HepG2 (cell line): Measurements from ENCODE around the gene TMEM185B. TPM values are rescaled to one million over a fixed set of nuclear protein-coding genes. Genes with fewer than 3 reads are reported as not detected.
A peak's percentile ranks its signal among the peaks of the same experiment; 100 is the strongest.

Experiments
- GATAD2A ChIP-seq: IDR thresholded peaks from 2 replicates; pipeline ENCODE4 v1.6.1; 2016
- GTF2F1 ChIP-seq: fragments of 150-350 bp; IDR thresholded peaks from 2 replicates; pipeline ENCODE4 v1.6.1; 2014; ENCODE audit warnings: low read length
- ISX ChIP-seq: sonication (generic); formaldehyde crosslinking; conservative IDR thresholded peaks from 2 replicates; pipeline ENCODE4 v1.5.0; 2020; ENCODE audit warnings: missing genetic modification reagents
- KLF15 ChIP-seq: sonication (generic); formaldehyde crosslinking; IDR thresholded peaks from 2 replicates; pipeline ENCODE4 v1.8.1; 2023; ENCODE audit warnings: borderline replicate concordance, mild to moderate bottlenecking, inconsistent platforms, missing genetic modification reagents, mixed read lengths
- NFRKB ChIP-seq: fragments of 450-650 bp; IDR thresholded peaks from 2 replicates; pipeline ENCODE4 v1.6.1; 2017
- PAWR ChIP-seq: sonication (generic); formaldehyde crosslinking; IDR thresholded peaks from 2 replicates; pipeline ENCODE4 v1.4.0; 2020; ENCODE audit warnings: missing genetic modification reagents, mild to moderate bottlenecking, borderline replicate concordance
- PRMT3 ChIP-seq: sonication (generic); formaldehyde crosslinking; IDR thresholded peaks from 2 replicates; pipeline ENCODE4 v1.8.1; 2022; ENCODE audit warnings: low read depth, mild to moderate bottlenecking, moderate library complexity, missing genetic modification reagents, borderline replicate concordance
- SOX6 ChIP-seq, 2 experiments: fragments of 450-650 bp in 1 of 2; sonication (generic) in 1 of 2; formaldehyde crosslinking in 1 of 2; IDR thresholded peaks; 2 replicates each; pipeline versions ENCODE4 v1.4.0 to v1.6.1; 2017 to 2020; ENCODE audit warnings: antibody characterized with exemption in 1 of 2, mild to moderate bottlenecking in 1 of 2, missing genetic modification reagents in 1 of 2
- ZHX2 ChIP-seq, 2 experiments: sonication (generic) in 1 of 2; formaldehyde crosslinking in 1 of 2; IDR thresholded peaks; 2 replicates each; pipeline versions ENCODE4 v1.6.1 to v1.9.0; 2014 to 2022; ENCODE audit warnings: antibody characterized with exemption in 1 of 2, borderline replicate concordance in 1 of 2, inconsistent platforms in 1 of 2, low read depth in 1 of 2, missing genetic modification reagents in 1 of 2
- ZNF407 ChIP-seq: sonication (generic); formaldehyde crosslinking; IDR thresholded peaks from one replicate; pipeline ENCODE4 v1.5.1; 2020; ENCODE audit warnings: mild to moderate bottlenecking, missing genetic modification reagents; ENCODE audit errors: not compliant biosample characterization
- ZNF550 ChIP-seq: sonication (generic); formaldehyde crosslinking; IDR thresholded peaks from 2 replicates; pipeline ENCODE4 v1.4.0; 2020; ENCODE audit warnings: mild to moderate bottlenecking, missing genetic modification reagents, borderline replicate concordance
- polyA plus RNA-seq, 8 experiments: library from polyadenylated mRNA; depleted of rRNA in 3 of 8; stranded (reverse) in 7 of 8; unstranded in 1 of 8; fragments of >200 nt; fragmentation: Illumina TruSeq in 4 of 8; extraction: Trizol in 4 of 8; gene quantifications; 2 replicates each; pipeline versions ENCODE4 v1.2.1 to v1.2.3, GENCODE V29; 2011 to 2016; ENCODE audit warnings: low read depth in 4 of 8, missing spikeins in 1 of 8, mixed read lengths in 1 of 8; ENCODE audit not compliant: insufficient read depth in 1 of 8
- total RNA-seq, 5 experiments: library from RNA; depleted of rRNA; stranded (reverse); fragments of >200 nt; fragmentation: Illumina TruSeq; extraction: Trizol; gene quantifications; 2 replicates each; pipeline ENCODE4 v1.2.3, GENCODE V29; 2016; ENCODE audit warnings: low read depth in 1 of 5

Gene TMEM185B
- total and polyA plus RNA-seq, 2 of the 13 experiments (the other 11 are each of a cell fraction or from before 2014, with no cell fraction given) = 5.6 to 7.0 TPM

GRCh38 chr2:120253021-120253882 is 30.1 kb upstream of the TMEM185B start (continued):
- TF ChIP-seq ZHX2 (IDR thresholded peaks at IDR 0.05; ENCODE audit: low read depth) = peak; percentile 4; the same call in 1 of the 2 replicates
- no peak for TF ChIP-seq ZHX2 (CRISPR knock-in tag; IDR thresholded peaks at IDR 0.05; ENCODE audit: borderline replicate concordance)
- peak; percentile 93; the same call in 1 of the 2 replicates for TF ChIP-seq PRMT3 (CRISPR knock-in tag)
- no peak for TF ChIP-seq ZNF407 (CRISPR knock-in tag)
- no peak for TF ChIP-seq NFRKB
- peak; percentile 36; the same call in 1 of the 2 replicates for TF ChIP-seq GATAD2A (CRISPR knock-in tag)
- no peak for TF ChIP-seq GTF2F1
- no peak for TF ChIP-seq SOX6 (IDR thresholded peaks at IDR 0.05)
- no peak; the same call in 1 of the 2 replicates for TF ChIP-seq SOX6 (CRISPR knock-in tag; IDR thresholded peaks at IDR 0.05)
- TF ChIP-seq KLF15 (CRISPR knock-in tag) = 0 out of 2 replicates have a peak, but pooled peaks have one; percentile 69
- TF ChIP-seq PAWR (CRISPR knock-in tag) = no peak
- no peak for TF ChIP-seq ISX (CRISPR knock-in tag)
- no peak for TF ChIP-seq ZNF550 (CRISPR knock-in tag)
